Adrenal gland (tissue), 5 donors: ENCODE results near the gene KIAA0753.

Experiments used
- CTCF ChIP-seq, 6 experiments: fragments of 450-650 bp in 4 of 6; fragments of 200-600 bp in 2 of 6; sonication (generic) in 1 of 6; IDR thresholded peaks; 1 replicate in 5 of 6; 2 replicates in 1 of 6; pipeline versions ENCODE4 v1.5.1 to v1.8.0; 2016 to 2021; ENCODE audit warnings: antibody characterized with exemption in 6 of 6, mild to moderate bottlenecking in 2 of 6, moderate library complexity in 1 of 6
- POLR2A ChIP-seq, 2 donors: fragments of 450-650 bp; IDR thresholded peaks; one replicate each; pipeline ENCODE4 v1.6.1; 2017; ENCODE audit warnings: antibody characterized with exemption in 2 of 2, mild to moderate bottlenecking in 2 of 2, moderate library complexity in 1 of 2
- donor health status: DM: no; HTN: no; CAD: no.

- TF ChIP-seq CTCF (IDR thresholded peaks at IDR 0.05) (no peak), POLR2A (IDR thresholded peaks at IDR 0.05) (no peak)
Measured at GRCh38 chr17:6683081-6683684, 42.7 kb upstream of the KIAA0753 start.
